ENCODE results near the gene BCL7B.
"Not testable (repeated sequence)": the region's sequence is repeated elsewhere in the genome, so short reads cannot be mapped to it uniquely, and the experiment has no call there.

The BCL7B gene

DNA sequence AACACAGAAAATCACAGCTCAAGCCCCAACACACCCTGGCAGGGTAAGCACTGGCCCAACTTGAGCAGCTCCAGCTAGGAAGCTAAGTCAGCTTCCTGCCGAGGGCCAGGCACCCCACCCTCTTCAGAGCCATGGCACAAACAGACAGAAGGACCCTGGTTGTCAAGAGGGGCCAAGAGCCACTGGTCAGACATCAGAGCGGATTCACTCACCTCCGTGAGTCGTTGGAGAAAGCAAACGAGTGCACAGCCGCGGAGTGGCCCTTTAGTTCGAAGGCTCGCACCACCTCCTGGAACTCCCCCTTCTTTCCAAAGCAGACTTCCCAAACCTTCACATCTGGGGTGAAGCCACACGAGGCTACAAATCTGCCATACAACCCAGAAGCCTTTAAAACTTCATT is 13.5 kb upstream of the BCL7B start:
- DNase-seq = no peak

DNA sequence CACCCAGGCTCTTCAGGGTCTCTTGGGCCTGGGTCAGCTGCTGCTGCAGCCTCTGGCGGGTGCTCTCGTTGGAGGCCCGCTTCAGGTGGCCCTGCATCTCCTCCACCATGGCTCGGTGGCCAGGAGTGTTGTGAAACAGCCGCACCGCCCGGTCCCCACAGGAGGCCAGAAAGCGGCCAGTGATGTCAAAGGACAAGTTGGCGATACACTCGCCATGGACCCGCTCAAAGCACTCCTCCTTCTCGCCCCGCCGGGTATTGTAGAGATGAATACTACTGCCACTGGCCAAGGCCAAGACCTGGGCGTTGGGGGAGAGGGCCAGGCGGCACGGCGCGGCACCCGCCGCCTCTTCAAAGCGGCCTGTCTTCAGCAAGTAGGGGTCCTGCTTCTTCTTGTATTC is 13.0 kb upstream of the BCL7B start:
- DNase-seq = no peak

DNA sequence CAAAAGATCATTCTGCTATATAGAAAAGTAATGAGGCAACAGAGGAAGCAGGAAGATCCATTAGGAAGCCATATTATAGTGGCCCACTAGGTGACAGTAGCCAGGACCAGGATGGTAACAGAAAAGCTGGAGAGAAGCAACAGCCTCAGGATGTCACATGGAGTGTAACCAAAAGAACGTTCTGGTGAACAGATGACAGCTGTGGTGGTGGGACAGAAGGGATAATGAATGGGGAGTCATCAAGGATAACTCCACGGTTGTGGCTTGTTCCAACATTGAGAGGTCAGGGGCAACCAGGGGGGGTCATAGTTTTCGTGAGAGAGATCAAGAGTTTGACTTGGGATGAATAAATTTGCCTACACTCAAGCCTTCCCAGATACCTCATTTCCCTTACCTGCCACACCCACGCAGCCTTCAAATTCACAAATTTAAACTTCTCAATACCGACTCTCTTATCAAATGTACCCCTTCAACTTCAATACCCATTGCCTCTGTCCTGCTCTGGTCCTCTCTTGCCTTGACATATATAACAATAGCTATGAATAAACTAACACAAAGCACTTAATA is 11.6 kb upstream of the BCL7B start:
- DNase-seq = no peak

DNA sequence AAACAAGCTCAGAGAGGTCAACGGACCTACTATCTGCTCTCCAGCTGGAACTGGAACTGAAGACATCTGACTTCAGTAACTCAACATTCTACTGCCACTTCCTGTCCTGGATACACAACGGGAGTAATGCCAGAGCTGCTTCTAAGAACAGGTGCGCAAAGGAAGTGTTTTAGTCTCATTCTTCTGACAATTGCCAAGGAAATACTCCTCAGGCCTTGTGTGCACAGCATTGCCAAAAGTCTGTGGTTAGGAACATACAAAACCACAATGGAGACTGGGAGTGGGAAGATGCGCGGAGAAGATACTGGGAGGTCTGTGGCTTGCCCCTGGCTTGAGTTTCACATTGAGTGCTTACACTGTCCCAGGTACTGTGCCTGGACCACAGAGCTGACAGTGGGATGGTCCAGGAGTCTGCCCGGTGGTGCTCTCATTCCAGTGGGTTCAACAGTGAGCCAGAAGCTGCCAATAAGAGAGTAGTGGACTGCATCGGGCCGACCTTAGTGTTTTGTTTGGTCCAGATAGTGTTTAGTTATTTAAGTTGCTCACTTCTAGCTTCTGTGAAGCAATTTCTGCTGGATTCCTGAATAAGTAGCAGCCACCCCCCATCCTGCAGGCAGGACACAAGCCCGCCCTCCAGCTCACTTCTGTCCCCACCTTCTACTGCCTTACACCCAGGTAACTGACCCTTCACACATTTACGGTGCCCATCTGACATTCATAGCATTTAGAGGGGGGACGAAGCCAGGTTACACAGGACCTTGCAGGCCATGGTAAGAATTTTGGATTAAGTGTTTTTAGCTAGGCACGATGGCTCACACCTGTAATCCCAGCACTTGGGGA is 10.6 kb upstream of the BCL7B start:
- DNase-seq = no peak

DNA sequence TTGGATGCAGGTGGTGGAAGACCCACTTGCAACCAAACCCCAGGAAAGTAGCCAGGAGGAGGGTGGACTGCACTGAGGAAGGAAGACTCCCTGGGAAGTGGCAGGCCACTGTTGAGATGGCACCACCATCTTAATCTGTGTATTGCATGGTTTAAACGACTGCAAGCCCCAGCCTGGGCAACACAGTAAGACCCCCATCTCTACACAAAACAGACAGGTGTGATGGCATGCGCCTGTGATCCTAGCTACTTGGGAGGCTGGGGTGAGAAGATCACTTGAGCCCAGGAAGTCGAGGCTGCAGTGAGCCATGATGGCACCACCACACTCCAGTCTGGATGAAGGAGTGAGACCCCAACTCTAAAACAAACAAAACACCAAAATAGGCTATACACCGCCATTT is 9.7 kb upstream of the BCL7B start:
- no peak for DNase-seq

DNA sequence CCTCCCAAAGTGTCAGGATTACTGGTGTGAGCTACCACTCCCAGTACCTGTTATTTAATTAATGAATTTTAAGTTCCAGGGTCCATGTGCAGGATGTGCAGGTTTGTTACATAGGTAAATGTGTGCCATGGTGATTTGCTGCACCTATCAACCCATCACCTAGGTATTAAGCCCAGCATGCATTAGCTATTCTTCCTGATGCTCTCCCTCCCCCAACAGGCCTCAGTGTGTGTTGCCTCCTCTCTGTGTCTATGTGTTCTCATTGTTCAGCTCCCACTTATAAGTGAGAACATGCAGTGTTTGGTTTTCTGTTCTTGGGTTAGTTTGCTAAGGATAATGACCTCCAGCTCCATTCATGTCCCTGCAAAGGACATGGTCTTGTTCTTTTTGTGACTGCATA is 8.9 kb upstream of the BCL7B start:
- DNase-seq = not testable (repeated sequence)

DNA sequence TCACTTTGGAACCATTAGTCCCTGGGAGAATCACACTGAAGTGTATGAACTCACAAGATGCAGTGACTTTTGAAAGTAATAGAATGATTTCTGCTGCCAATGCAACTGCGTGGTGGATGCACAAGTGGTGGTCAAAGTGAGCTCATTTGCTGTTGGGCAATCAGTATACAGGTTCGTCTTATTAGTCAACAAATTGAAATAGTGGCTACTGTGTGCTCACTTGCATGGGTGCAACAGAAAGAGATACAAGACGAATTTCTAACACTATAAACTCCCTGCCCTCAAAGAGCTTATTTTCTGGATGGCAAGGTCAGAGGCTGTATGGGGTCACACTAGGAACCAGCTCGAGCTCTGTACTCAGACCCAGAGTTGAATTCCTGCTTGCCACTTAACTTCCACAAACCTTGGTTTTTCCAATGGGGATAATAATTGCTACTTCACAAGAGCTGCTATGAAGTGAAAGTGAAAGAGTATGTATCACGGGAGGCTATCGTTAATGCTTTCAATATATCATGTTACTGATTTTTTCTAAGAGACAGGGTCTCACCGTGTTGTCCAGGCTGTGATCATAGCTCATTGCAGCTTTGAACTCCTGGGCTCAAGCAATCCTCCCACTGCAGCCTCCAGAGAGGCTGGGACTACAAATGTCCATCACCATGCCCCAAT is 8.3 kb upstream of the BCL7B start:
- DNase-seq = no peak

DNA sequence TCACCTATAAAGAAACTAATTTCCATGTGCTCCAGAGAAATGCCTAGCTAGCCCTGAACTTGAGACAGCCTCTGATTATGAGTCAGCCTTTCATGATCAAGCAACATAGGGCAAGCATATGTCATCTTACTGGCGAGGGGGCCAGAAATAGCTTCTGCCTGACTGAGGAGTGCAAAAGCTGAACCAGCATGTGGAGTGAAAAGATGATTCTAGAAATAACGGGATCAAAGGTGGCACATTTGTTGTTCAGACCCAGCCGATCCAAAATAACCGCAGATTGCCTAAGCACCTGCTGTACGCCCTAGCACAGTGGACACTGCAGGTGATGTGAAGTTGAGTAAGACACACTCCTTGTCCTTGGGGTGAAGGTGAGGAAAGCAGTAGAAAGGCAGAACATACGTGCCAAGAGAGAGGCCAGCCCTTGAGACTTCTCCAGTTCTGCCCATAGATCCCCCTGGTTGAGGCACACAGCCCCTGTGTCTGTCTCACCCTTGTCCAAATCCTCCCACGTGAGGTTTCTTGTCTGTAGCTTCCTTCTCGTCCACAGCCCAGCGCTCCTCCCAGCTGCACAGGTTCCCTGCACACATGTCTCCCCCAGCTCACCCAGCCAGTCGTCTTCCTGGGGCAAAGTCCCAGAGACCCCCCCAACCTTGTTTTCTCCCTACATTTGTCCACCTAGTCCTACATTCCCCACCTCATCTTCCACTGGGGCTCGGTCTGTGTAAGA is 2.8 kb upstream of the BCL7B start:
- peak; percentile 19 for DNase-seq

DNA sequence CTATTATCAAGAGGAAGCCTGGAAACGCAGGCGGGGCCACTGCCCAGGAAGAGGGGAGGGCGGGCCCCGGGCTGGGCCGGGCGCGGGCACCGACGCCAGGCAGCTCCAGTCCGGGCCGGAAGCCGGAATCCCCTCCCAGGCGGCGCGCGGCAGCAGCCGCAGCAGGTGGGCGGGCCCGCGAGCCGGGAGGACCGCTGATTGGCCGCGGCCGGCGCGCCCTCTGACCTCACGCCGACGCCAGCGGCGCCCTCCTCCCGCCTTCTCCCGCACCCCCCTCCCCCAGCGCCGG is 438 bp downstream of the BCL7B start:
- DNase-seq = peak; percentile 85

DNA sequence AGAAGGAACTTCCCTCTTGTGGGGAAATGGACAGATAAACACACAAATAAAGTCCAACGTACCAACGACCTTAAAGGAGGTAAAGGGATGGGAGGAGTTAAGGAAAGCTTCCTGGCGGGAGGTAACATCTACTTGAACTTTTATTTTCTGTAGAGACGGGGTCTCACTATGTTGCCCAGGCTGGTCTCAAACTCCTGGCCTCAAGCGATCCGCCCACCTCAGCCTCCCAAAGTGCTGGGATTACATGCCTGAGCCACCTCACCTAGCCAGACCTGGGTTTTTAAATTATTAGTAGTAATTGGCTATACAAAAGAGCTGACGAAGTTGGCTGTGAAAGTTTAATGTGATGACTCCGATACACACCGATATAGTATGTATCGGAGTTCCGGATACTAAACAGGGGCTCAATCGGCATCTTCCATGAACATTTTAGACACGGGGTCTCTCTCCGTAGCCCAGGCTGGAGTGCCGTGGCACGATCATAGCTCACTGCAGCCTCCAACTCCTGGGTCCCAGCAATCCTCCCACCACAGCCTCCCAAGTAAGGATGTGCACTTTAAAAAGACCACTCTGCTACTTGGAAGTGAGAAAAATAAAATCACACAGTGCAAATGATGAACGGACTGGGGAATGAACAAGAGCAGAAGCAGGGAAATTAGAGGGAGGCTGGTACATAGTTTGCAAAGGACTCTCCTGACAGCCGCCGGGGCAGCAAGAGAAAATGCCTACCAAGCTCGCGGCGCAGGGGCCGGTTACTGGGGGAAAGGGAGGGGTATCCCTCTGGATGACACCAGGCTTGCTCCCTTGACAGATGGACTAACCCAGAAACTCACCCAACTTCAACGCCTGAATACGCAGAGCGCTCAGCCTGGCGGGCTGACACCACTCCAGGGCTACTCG is 1.0 kb downstream of the BCL7B start:
- DNase-seq = peak; percentile 85

DNA sequence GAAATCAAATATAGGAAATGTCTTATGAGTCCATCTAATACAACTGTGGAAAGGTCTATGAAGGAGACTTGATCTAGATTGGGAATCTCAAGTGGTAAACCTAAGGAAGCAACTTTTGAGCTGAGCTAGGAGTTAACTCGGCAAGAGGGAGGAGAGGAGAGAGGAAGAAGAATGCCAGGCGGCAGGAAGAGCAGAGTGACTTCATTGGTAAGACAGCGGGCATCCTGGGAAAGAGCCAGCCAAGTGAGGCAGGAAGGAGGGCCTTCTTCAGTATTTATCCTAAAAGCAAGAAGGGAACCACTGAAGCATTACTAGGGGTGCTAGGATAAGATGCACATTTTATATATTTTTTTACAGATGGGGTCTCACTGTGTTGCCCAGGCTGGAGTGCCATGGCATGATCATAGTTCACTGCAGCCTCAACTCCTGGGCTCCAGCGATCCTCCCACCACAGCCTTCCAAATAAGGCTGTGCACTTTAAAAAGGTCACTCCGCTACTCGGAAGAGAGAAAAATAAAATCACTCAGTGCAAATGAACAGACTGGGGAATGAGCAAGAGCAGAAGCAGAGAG is 2.0 kb downstream of the BCL7B start:
- DNase-seq = no peak

DNA sequence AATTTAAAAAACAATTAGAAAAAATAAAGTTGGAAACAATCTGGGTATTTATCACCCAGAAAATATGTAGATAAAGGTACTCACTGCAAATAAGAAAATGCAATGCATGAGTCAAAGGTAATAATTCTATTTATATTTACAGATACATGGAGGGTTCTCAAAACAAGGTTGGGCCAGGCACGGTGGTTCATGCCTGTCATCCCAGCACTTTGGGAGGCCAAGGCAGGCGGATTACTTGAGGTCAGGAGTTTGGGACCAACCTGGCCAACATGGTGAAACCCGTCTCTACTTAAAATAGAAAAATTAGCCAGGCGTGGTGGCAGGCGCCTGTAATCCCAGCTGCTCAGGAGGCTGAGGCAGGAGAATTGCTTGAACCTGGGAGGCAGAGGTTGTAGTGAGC is 7.4 kb downstream of the BCL7B start:
- not testable (repeated sequence) for DNase-seq

DNA sequence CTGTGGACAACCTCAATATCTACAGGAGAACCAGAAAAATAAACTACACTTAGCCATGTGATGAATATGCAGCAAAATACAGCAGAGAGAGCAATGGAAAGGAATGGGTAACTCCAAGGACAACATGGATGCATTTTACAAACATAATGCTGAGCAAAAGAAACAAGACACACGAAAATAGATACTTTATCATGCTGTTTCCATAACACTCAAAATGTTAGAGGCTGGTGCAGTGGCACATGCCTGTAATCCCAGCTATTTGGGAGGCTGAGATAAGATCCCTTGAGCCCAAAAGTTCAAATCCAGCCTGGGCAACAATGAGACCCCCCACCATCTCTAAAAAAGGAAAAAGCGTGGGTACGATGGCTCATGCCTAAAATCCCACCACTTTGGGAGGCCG is 8.3 kb downstream of the BCL7B start:
- no peak for DNase-seq

DNA sequence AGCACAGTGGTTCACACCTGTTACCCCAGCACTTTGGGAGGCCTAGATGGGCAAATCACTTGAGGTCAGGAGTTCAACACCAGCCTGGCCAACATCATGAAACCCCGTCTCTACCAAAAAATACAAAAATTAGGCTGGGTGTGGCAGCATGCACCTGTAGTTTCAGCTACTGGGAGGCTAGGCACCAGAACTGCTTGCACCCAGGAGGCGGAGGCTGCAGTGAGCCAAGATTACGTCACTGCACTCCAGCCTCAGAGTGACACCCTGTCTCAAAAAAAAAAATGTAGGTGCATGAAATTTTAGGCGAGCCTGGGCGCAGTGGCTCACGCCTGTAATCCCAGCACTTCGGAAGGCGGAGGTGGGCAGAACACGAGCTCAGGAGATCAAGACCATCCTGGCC is 9.6 kb downstream of the BCL7B start:
- DNase-seq = no peak

DNA sequence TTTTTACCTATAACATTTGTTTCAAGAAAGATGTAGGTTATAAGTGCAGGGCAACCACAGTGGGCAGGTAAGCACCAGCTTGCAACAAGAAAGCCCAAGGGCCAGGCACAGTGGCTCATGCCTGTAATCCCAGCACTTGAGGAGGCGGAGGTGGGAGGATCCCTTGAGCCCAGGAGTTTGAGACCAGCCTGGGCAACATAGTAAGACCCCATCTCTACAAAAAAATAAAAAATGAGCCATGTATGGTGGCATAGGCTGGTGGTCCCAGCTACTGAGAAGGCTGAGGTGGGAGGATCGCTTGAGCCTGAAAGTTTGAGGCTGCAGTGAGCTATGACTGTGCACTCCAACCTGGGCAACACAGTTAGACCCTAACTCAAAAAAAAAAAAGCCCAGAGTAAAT is 12.8 kb downstream of the BCL7B start:
- no peak for DNase-seq

DNA sequence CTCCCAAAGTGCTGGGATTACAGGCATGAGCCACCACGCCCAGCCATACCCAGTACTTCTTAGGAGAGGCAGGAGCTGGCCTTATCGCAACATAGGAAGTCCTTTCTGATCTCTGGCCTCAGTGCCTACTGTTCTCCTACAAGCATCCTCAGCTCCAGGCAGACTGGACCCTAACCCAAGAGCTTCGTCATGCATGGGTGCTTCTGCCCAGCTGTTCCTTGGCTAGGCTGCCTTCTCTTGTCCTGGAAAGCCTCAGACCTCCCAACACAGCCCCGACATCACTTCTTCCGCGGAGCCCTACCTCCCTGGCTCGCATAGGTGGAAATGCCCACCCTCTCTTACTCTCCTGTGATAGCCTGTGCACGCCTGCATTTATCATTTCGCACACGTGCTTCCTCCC is 15.8 kb downstream of the BCL7B start:
- DNase-seq = no peak

DNA sequence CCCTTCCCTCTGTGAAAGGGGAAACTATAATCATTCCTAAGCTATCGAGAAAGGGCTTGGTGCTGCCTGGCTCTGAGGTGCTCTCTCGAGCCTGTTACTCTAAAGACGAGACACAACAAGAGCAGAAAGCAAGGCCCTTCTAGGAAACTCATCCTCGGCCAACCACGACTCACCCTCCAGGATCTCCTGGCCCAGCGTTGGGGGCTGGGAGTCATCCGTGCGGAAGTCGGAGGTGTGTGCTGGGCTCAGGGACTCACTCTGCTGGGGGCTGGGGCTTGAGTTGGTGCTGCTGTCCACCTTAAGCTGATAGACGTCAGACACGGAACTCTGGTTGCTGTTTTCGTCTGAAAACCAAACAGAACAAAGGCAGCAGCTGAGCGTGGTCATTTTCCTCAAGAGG is 17.8 kb downstream of the BCL7B start:
- DNase-seq = no peak

DNA sequence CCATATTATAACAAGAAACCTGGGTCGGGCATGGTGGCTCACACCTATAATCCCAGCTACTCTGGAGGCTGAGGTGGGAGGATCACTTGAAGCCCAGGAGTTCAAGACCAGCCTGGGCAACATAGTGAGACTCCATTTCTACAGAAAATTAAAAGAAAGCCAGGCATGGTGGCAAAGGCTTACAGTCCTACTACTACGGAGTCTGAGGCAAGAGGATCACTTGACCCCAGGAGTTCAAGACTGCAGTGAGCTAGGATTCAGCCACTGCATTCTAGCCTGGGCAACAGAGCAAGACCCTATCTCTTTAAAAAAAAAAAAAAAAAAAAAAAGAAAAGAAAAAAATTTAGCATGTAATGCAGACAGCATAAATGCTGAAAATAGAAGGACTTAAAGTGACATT is 19.0 kb downstream of the BCL7B start:
- DNase-seq = not testable (repeated sequence)

DNA sequence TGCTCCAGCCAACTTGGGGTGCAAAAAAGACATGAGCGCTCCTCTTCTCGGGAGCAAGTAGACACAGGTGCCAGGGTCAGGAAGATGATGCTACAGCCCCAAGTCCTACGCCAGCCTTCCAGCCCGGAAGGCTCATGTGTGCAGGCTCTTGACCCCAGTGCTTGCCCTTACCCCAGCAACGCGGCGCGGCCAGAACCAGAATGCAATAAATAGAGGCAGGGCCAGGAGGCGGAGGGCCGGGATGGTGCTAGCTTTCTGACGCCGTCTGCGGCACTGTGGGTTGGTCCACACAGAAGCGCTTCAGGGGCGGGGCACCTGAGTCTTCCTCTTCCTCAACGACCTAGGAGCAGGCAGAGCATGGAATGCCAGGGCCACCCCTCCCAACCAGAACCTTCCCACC is 20.4 kb downstream of the BCL7B start:
- no peak for DNase-seq

DNA sequence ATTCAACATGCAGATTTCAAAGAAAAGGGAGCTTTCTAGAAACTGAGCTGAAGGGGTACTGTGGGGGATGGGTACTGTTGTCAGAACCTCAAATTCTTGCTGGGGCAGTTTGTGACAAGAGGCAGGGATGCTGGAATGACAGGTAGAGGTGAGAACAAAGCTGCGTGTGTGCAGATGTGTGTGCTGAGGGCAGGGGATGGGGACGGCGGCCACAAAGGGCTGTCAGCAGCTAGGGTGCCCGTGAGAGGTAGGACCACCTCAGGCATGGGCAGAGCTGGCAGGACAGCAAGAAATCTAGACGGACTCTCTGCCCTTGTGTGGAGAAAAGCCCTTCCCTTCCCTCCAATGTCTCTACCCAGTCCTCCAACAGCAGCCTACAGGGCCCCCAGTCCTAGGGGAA is 21.0 kb downstream of the BCL7B start:
- no peak for DNase-seq

DNA sequence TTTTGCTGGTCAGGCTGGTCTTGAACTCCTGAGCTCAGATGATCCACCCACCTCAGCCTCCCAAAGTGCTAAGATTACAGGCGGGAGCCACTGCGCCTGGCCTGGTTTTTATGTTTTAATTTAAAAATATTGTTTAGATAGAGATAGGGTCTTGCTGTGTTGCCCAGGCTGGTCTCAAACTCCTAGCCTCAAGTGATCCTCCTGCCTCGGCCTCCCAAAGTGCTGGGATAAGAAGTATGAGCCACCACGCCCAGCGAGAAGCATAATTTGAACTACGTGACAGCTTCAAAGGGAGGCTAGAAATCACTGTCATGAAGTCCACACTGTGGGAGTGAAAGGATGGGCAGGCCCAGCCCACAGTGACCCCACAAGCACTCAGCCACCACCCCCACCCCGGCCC is 21.6 kb downstream of the BCL7B start:
- DNase-seq = not testable (repeated sequence)

DNA sequence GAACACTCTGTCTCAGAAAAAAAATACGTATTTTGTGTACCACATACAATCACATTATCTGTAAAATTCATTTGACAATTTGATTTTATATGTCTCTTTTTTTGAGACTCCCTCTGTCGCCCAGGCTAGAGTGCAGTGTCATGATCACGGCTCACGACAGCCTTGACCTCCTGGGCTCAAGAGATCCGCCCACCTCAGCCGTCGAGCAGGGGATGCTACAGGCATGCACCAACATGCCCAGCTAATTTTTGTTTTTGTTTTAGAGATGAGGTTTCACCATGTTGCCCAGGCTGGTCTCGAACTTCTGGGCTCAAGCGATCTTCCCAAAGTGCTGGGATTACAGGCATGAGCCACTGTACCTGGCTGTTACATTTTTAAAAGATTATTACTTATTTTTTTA is 23.7 kb downstream of the BCL7B start:
- no peak for DNase-seq

All from NCI-H524 treated with DMSO at 0.1 percent for 48 hours (cell line).